Mammary epithelial cell (primary cell): Measurements from ENCODE around the gene OTUD5.

Experiments
- CTCF ChIP-seq, 2 donors: IDR thresholded peaks in 1 of 2; conservative IDR thresholded peaks in 1 of 2; 2 replicates each; pipeline ENCODE4 v1.5.1; 2011 to 2012; ENCODE audit warnings: inconsistent platforms in 2 of 2, low read length in 2 of 2, mild to moderate bottlenecking in 2 of 2, control low read depth in 1 of 2, low read depth in 1 of 2; ENCODE audit not compliant: insufficient read depth in 1 of 2; ENCODE audit errors: extremely low read depth in 1 of 2
- EZH2 ChIP-seq: IDR thresholded peaks from 2 replicates; pipeline ENCODE4 v1.6.1; 2012; ENCODE audit warnings: low read length, inconsistent platforms, borderline replicate concordance

GRCh38 chrX:48896611-48897011 is 60.8 kb downstream of the OTUD5 start:
- no peak for TF ChIP-seq CTCF (conservative IDR thresholded peaks at IDR 0.05 in 1 of 2, IDR thresholded peaks at IDR 0.05 in 1 of 2; ENCODE audit: extremely low read depth in 1 of 2, insufficient read depth in 1 of 2, low read depth in 1 of 2, low read length in 2 of 2)
- no peak for TF ChIP-seq EZH2
